ENCODE measurements around the gene CCM2.

The CCM2 gene

GRCh38 chr7:45078125-45078681, 78.2 kb downstream of the CCM2 start:
- Histone ChIP-seq H3K4me3 (ENCODE audit: control insufficient read depth in 1 of 7, extremely low read depth in 1 of 7, insufficient read depth in 4 of 7, low read depth in 2 of 7, low read length in 6 of 7) (no peak overlapping the region), H3K36me3 (ENCODE audit: control insufficient read depth in 4 of 4, insufficient read depth in 4 of 4, low read length in 3 of 4) (peaks cover 0 to 44% (median 33%) of the 10 kb centered on the region in 4 experiments), H3K27me3 (replicated peaks in 2 of 5; ENCODE audit: control insufficient read depth in 4 of 5, insufficient read depth in 5 of 5, low read length in 4 of 5) (no peaks in the 10 kb centered on the region), H3K4me1 (ENCODE audit: control extremely low read depth in 1 of 4, control insufficient read depth in 4 of 4, insufficient read depth in 4 of 4, low read length in 3 of 4) (peaks cover 0 to 4% (median 0%) of the 10 kb centered on the region in 4 experiments), H3K27ac (ENCODE audit: insufficient read depth in 1 of 2, low read depth in 1 of 2, low read length in 2 of 2, poor library complexity in 1 of 2, severe bottlenecking in 2 of 2) (no peak overlapping the region), H3K9me3 (ENCODE audit: control extremely low read depth in 1 of 5, control insufficient read depth in 4 of 5, insufficient read depth in 2 of 5, low read depth in 1 of 5, low read length in 4 of 5) (no peaks in the 10 kb centered on the region)
- DNase-seq: peak; percentile 17 to 31 (median 17)
- ChIA-PET POLR2A (no interaction called here), CTCF (interaction anchor here (2.2 kb wide), 1 partner anchor 57 kb away, joined by 17 read pairs; no protein-coding TSS in a partner anchor)
- 73% methylated on average over 8 of the region's 8 CpGs for WGBS (ENCODE audit: insufficient coverage)

DNA sequence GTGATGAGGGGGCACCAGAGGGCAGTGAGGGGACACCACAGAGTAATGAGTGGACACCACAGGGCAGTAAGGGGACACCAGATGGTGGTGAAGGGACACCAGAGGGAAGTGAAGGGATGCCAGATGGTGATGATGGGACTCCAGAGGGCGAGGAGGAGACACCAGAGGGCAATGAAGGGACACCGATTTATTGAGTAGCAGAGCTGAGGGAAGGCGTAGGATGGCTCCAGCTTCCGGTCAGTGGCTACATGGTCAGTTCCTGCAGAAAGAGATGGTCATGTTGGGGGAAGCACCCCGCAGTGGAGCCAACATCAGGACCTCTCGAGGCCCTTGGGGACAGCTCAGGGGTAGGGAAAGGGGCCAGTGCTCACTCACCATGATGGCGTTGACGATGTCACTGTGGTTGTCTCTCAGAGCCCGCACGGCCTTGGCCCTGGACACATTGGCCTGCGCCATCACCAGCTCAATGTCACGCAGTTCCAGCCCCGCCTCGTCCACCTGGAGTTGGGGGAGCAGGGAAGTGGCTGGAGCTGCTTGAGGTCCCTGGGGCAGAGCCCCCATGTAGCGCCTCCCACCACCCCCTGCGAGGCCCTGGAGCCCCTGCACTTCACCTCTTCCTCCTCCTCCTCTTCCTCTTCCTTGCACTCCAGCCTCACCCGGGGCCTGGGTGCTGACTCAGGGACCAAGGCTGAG, 80.4 kb downstream of the CCM2 start:
- ChIA-PET POLR2A (no interaction called here), CTCF (interaction anchor here (1.5 to 2.2 kb wide), 3 partner anchors 12 to 107 kb away, joined by 4 to 8 read pairs (median 5); no protein-coding TSS in a partner anchor)
- Histone ChIP-seq H3K36me3 (ENCODE audit: control insufficient read depth in 4 of 4, insufficient read depth in 4 of 4, low read length in 3 of 4) (peaks cover 0 to 22% (median 13%) of the 10 kb centered on the region in 4 experiments), H3K4me3 (ENCODE audit: control insufficient read depth in 1 of 7, extremely low read depth in 1 of 7, insufficient read depth in 4 of 7, low read depth in 2 of 7, low read length in 6 of 7) (no peak overlapping the region), H3K27me3 (replicated peaks in 2 of 5; ENCODE audit: control insufficient read depth in 4 of 5, insufficient read depth in 5 of 5, low read length in 4 of 5) (no peaks in the 10 kb centered on the region), H3K4me1 (ENCODE audit: control extremely low read depth in 1 of 4, control insufficient read depth in 4 of 4, insufficient read depth in 4 of 4, low read length in 3 of 4) (peaks cover 0 to 4% (median 0%) of the 10 kb centered on the region in 4 experiments), H3K27ac (ENCODE audit: insufficient read depth in 1 of 2, low read depth in 1 of 2, low read length in 2 of 2, poor library complexity in 1 of 2, severe bottlenecking in 2 of 2) (no peak overlapping the region), H3K9me3 (ENCODE audit: control extremely low read depth in 1 of 5, control insufficient read depth in 4 of 5, insufficient read depth in 2 of 5, low read depth in 1 of 5, low read length in 4 of 5) (no peaks in the 10 kb centered on the region)
- WGBS (ENCODE audit: insufficient coverage): 80% methylated on average over 10 of the region's 17 CpGs
- no peak for DNase-seq

- Histone ChIP-seq H3K27me3 (replicated peaks in 2 of 5; ENCODE audit: control insufficient read depth in 4 of 5, insufficient read depth in 5 of 5, low read length in 4 of 5) (no peaks in the 10 kb centered on the region), H3K4me1 (ENCODE audit: control extremely low read depth in 1 of 4, control insufficient read depth in 4 of 4, insufficient read depth in 4 of 4, low read length in 3 of 4) (peaks cover 0 to 4% (median 0%) of the 10 kb centered on the region in 4 experiments), H3K27ac (ENCODE audit: insufficient read depth in 1 of 2, low read depth in 1 of 2, low read length in 2 of 2, poor library complexity in 1 of 2, severe bottlenecking in 2 of 2) (no peak overlapping the region), H3K36me3 (ENCODE audit: control insufficient read depth in 4 of 4, insufficient read depth in 4 of 4, low read length in 3 of 4) (peaks cover 0 to 15% (median 7%) of the 10 kb centered on the region in 4 experiments), H3K4me3 (ENCODE audit: control insufficient read depth in 1 of 7, extremely low read depth in 1 of 7, insufficient read depth in 4 of 7, low read depth in 2 of 7, low read length in 6 of 7) (no peak overlapping the region), H3K9me3 (ENCODE audit: control extremely low read depth in 1 of 5, control insufficient read depth in 4 of 5, insufficient read depth in 2 of 5, low read depth in 1 of 5, low read length in 4 of 5) (no peaks in the 10 kb centered on the region)
- ChIA-PET CTCF (interaction anchor here (1.0 to 2.2 kb wide), 4 partner anchors 12 to 107 kb away, joined by 3 to 8 read pairs (median 4); no protein-coding TSS in a partner anchor), POLR2A (no interaction called here)
- DNase-seq: no peak
- 93% methylated on average over 14 of the region's 14 CpGs for WGBS (ENCODE audit: insufficient coverage)
These were observed 81.1 kb downstream of the CCM2 start for GRCh38 chr7:45080958-45081669.

DNA sequence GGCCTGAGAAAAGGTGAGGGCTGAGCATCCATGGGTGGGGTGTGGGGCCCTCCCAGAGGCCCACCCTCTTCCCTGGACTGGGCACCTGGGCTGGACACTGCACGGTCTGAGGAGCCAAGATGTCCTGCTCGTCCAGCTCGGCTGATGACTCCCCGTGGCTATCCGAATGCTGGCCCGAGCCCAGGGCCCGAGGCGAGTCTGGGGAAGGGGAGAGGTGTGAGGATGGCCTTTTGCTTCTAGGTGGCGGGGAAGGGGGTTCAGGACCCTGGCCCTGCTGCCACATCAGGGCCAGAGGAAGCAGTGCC, 81.6 kb downstream of the CCM2 start:
- ChIA-PET CTCF (interaction anchor here (1.0 to 2.2 kb wide), 4 partner anchors 13 to 108 kb away, joined by 3 to 8 read pairs (median 4); no protein-coding TSS in a partner anchor), POLR2A (no interaction called here)
- Histone ChIP-seq H3K36me3 (ENCODE audit: control insufficient read depth in 4 of 4, insufficient read depth in 4 of 4, low read length in 3 of 4) (peaks cover 0 to 10% (median 5%) of the 10 kb centered on the region in 4 experiments), H3K4me1 (ENCODE audit: control extremely low read depth in 1 of 4, control insufficient read depth in 4 of 4, insufficient read depth in 4 of 4, low read length in 3 of 4) (peaks cover 0 to 4% (median 0%) of the 10 kb centered on the region in 4 experiments), H3K27ac (ENCODE audit: insufficient read depth in 1 of 2, low read depth in 1 of 2, low read length in 2 of 2, poor library complexity in 1 of 2, severe bottlenecking in 2 of 2) (no peak overlapping the region), H3K9me3 (ENCODE audit: control extremely low read depth in 1 of 5, control insufficient read depth in 4 of 5, insufficient read depth in 2 of 5, low read depth in 1 of 5, low read length in 4 of 5) (no peaks in the 10 kb centered on the region), H3K27me3 (replicated peaks in 2 of 5; ENCODE audit: control insufficient read depth in 4 of 5, insufficient read depth in 5 of 5, low read length in 4 of 5) (no peaks in the 10 kb centered on the region), H3K4me3 (ENCODE audit: control insufficient read depth in 1 of 7, extremely low read depth in 1 of 7, insufficient read depth in 4 of 7, low read depth in 2 of 7, low read length in 6 of 7) (no peak overlapping the region)
- DNase-seq: no peak
- whole genome bisulfite sequencing (ENCODE audit: insufficient coverage): 98% methylated on average over 6 of the region's 9 CpGs

GRCh38 chr7:45082031-45082830, 82.2 kb downstream of the CCM2 start:
- H3K4me1 ChIP-seq (ENCODE audit: control extremely low read depth in 1 of 4, control insufficient read depth in 4 of 4, insufficient read depth in 4 of 4, low read length in 3 of 4): peaks cover 0 to 4% (median 0%) of the 10 kb centered on the region in 4 experiments
- WGBS (ENCODE audit: insufficient coverage): 96% methylated on average over 16 of the region's 18 CpGs
- H3K9me3 ChIP-seq (ENCODE audit: control extremely low read depth in 1 of 5, control insufficient read depth in 4 of 5, insufficient read depth in 2 of 5, low read depth in 1 of 5, low read length in 4 of 5): no peaks in the 10 kb centered on the region
- H3K36me3 ChIP-seq (ENCODE audit: control insufficient read depth in 4 of 4, insufficient read depth in 4 of 4, low read length in 3 of 4): peaks cover 0 to 4% (median under 1%) of the 10 kb centered on the region in 4 experiments
- DNase-seq: no peak
- H3K27ac ChIP-seq (ENCODE audit: insufficient read depth in 1 of 2, low read depth in 1 of 2, low read length in 2 of 2, poor library complexity in 1 of 2, severe bottlenecking in 2 of 2): no peak overlapping the region
- ChIA-PET POLR2A (no interaction called here), CTCF (interaction anchor here (1.0 to 2.2 kb wide), 2 partner anchors 50 to 54 kb away, joined by 3 to 8 read pairs; no protein-coding TSS in a partner anchor)
- H3K27me3 ChIP-seq (replicated peaks in 2 of 5; ENCODE audit: control insufficient read depth in 4 of 5, insufficient read depth in 5 of 5, low read length in 4 of 5): no peaks in the 10 kb centered on the region
- no peak overlapping the region for H3K4me3 ChIP-seq (ENCODE audit: control insufficient read depth in 1 of 7, extremely low read depth in 1 of 7, insufficient read depth in 4 of 7, low read depth in 2 of 7, low read length in 6 of 7)

GRCh38 chr7:45082831-45083331, 82.9 kb downstream of the CCM2 start:
- Histone ChIP-seq H3K9me3 (ENCODE audit: control extremely low read depth in 1 of 5, control insufficient read depth in 4 of 5, insufficient read depth in 2 of 5, low read depth in 1 of 5, low read length in 4 of 5) (no peaks in the 10 kb centered on the region), H3K4me3 (ENCODE audit: control insufficient read depth in 1 of 7, extremely low read depth in 1 of 7, insufficient read depth in 4 of 7, low read depth in 2 of 7, low read length in 6 of 7) (no peak overlapping the region), H3K36me3 (ENCODE audit: control insufficient read depth in 4 of 4, insufficient read depth in 4 of 4, low read length in 3 of 4) (peaks cover 0 to under 1% (median 0%) of the 10 kb centered on the region in 4 experiments), H3K27me3 (replicated peaks in 2 of 5; ENCODE audit: control insufficient read depth in 4 of 5, insufficient read depth in 5 of 5, low read length in 4 of 5) (peaks cover 0 to 4% (median 3%) of the 10 kb centered on the region in 5 experiments), H3K27ac (ENCODE audit: insufficient read depth in 1 of 2, low read depth in 1 of 2, low read length in 2 of 2, poor library complexity in 1 of 2, severe bottlenecking in 2 of 2) (no peak overlapping the region), H3K4me1 (ENCODE audit: control extremely low read depth in 1 of 4, control insufficient read depth in 4 of 4, insufficient read depth in 4 of 4, low read length in 3 of 4) (peaks cover 0 to 4% (median 0%) of the 10 kb centered on the region in 4 experiments)
- ChIA-PET CTCF (no interaction called here), POLR2A (no interaction called here)
- 94% methylated on average over 10 of the region's 10 CpGs for WGBS (ENCODE audit: insufficient coverage)
- DNase-seq: no peak

Measured in common myeloid progenitor, CD34-positive (primary cell).